HAP-1 (cell line): Measurements from ENCODE around the gene DUT.

Experiments
- DNase-seq, 2 experiments: peaks; one replicate each; pipeline ENCODE4 v3.0.0-alpha.2; 2016 to 2020; ENCODE audit warnings: low spot score in 2 of 2
- H3K27me3 ChIP-seq: fragments of 250-450 bp; sonication (Bioruptor Pico); 2 replicates; pipeline ENCODE4 v1.5.1; 2020; ENCODE audit warnings: low read depth, mild to moderate bottlenecking, moderate library complexity
- H3K36me3 ChIP-seq: fragments of 250-450 bp; sonication (Bioruptor Pico); replicated peaks from 2 replicates; pipeline ENCODE4 v1.5.1; 2020; ENCODE audit warnings: mild to moderate bottlenecking
- H3K4me1 ChIP-seq: fragments of 250-450 bp; sonication (Bioruptor Pico); 2 replicates; pipeline ENCODE4 v1.5.1; 2020; ENCODE audit warnings: mild to moderate bottlenecking
- H3K4me3 ChIP-seq: fragments of 250-450 bp; sonication (Bioruptor Pico); 2 replicates; pipeline ENCODE4 v1.5.1; 2020; ENCODE audit warnings: mild to moderate bottlenecking, moderate library complexity
- H3K9me3 ChIP-seq: fragments of 250-450 bp; sonication (Bioruptor Pico); 2 replicates; pipeline ENCODE4 v1.5.1; 2020; ENCODE audit warnings: mild to moderate bottlenecking, moderate library complexity
- in situ Hi-C: fragments of 300-500 bp; cut with MboI; formaldehyde crosslinking; loops from 3 replicates; pipeline ENCODE4 v1.14.3; 2020; ENCODE audit warnings: low sequenced_read_pairs, inconsistent platforms, mixed read lengths

DUT gene

DNA sequence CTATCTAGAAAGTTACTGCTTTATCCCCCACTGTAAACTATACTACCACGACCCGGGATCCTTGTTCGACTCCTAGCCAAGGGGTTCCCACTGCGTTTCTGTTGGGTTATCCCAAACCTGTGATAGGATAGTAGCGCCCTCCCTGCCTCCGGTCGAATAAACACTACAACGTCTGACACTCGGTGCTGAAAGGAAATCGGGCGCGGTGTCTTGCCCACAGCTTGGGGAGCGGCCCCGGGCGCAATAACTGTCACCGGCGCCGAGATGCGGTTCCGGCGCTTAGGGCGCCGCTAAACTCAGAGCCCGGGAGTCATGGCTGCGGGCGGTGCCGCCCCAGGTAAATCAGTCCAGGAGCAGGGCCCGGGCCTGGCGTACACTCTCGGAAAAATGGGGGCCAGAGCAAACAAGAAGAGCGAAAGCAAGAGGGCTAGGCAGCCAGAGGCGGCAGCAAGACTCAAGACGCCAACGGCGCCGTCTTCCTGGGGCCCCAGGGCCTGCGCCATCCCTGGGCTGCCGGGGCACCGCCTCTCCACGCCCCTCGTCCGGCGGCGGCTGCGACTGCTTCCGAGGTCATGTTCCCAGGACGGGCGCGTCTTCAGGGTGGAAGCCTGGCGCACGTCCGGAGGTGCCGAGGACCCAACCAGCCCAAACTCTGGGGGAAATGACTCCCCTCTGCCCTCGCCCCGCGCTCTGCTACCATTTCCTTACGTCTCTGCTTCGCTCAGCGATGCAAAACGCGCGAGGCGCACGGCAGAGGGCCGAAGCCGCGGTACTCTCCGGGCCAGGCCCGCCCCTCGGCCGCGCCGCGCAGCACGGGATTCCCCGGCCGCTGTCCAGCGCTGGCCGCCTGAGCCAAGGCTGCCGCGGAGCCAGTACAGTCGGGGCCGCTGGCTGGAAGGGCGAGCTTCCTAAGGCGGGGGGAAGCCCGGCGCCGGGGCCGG lies at the start of gene DUT:
Gene DUT, plus strand, starts transcription at position 575 of the 941 bp plus-strand sequence. Its CDS starts 87 bp downstream, at position 662.
- peak; percentile 62 to 83 for DNase-seq
- Histone ChIP-seq H3K27me3 (no peaks in the 10 kb centered on the region), H3K4me1 (peaks cover 17% of the 10 kb centered on the region), H3K36me3 (peaks cover 21% of the 10 kb centered on the region), H3K4me3 (peak within 1 kb of the TSS; percentile 86), H3K9me3 (no peaks in the 10 kb centered on the region)
- in situ Hi-C loops: no loop called here

DNA sequence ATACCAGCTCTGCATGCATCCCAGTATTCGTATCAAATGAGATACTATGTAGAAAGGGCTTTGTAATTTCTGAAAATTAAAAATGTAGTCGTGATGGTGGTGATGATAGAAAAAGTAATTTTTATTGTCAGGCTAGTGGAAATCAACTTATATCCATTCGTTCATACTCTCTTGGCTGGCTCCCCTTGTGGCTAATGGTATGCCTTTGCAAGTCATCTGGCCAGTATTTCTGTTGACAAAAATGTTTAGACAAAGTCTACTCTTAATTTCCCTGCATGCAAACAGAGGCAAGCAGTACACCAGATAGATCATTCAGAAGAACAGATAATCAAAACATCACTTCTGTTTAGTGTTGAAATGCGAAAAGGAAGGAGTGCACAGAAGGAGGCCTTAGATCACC lies 49.6 kb upstream of the DUT start:
- no peaks in the 10 kb centered on the region for H3K27me3 ChIP-seq
- H3K36me3 ChIP-seq: no peaks in the 10 kb centered on the region
- no peak for DNase-seq
- in situ Hi-C loops: loop anchor here (25.0 kb wide), 2 partner anchors 169 to 569 kb away; partner anchors contain the start of genes SEMA6D and SLC24A5
- H3K4me3 ChIP-seq: no peak overlapping the region
- H3K9me3 ChIP-seq: no peaks in the 10 kb centered on the region
- peaks cover 17% of the 10 kb centered on the region for H3K4me1 ChIP-seq

DNA sequence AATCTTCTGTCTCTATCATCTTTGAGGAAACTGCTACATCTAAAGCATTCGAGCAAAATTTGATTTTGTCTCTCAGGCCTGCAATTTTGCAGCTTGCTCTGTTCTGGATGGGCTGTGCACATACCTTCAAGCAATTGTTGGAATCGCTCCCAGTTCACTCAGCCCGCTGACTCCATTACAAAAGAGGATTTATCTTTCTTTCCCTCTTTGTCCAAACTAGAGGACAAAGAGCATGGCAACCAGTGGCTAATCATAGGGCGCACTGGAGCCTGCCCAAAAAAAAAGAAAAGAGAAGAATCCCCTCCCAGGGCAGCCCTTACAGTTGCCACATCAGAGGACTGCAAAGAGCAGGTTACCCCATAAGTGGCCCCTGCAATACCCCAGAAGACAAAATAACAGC lies 49.0 kb upstream of the DUT start:
- no peaks in the 10 kb centered on the region for H3K36me3 ChIP-seq
- H3K4me1 ChIP-seq: peaks cover 17% of the 10 kb centered on the region
- no peak overlapping the region for H3K4me3 ChIP-seq
- H3K27me3 ChIP-seq: no peaks in the 10 kb centered on the region
- peak; percentile 72 to 80 for DNase-seq
- H3K9me3 ChIP-seq: no peaks in the 10 kb centered on the region
- in situ Hi-C loops: loop anchor here (25.0 kb wide), 2 partner anchors 170 to 570 kb away; partner anchors contain the start of genes SEMA6D and SLC24A5

DNA sequence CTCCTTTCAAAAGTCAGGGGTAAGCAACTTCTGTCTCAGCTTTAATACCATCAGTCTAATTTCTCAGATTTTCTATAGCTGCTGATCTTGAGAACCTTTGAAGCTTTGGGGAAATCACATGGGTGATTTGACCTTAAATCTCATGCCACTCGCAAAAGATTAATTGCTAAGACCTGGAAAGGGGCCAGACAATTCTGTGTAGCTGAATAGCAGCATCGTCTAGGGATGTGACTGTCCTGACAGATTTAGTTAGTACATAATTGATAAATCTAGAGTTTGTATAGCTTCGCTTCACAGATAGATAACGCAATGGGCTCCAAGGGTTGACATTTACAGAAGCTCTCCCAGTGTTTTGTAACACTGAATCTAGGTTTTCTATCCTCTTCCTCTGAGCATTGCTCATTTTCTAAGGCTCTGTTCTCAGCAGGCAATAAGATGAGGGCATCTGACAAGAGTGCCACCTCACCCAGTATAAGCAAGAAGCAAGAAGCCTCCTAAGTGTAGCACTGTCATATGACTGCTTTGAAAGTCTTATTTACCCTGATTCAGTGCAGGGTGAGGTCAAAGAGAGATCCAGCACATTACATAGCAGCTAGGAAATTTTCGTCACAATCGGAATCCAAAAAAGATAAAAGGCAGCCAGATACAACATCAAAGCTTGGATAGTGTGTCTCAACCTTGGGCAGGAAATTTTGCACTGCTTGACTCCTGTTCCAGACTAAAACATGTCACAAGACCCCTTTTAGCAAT lies 47.7 kb upstream of the DUT start:
- Histone ChIP-seq H3K4me3 (no peak overlapping the region), H3K36me3 (no peaks in the 10 kb centered on the region), H3K9me3 (no peaks in the 10 kb centered on the region), H3K27me3 (no peaks in the 10 kb centered on the region), H3K4me1 (peaks cover 17% of the 10 kb centered on the region)
- in situ Hi-C loops: loop anchor here (25.0 kb wide), 2 partner anchors 171 to 571 kb away; partner anchors contain the start of genes SEMA6D and SLC24A5
- peak in 1 of 2 experiments; percentile 30 for DNase-seq

DNA sequence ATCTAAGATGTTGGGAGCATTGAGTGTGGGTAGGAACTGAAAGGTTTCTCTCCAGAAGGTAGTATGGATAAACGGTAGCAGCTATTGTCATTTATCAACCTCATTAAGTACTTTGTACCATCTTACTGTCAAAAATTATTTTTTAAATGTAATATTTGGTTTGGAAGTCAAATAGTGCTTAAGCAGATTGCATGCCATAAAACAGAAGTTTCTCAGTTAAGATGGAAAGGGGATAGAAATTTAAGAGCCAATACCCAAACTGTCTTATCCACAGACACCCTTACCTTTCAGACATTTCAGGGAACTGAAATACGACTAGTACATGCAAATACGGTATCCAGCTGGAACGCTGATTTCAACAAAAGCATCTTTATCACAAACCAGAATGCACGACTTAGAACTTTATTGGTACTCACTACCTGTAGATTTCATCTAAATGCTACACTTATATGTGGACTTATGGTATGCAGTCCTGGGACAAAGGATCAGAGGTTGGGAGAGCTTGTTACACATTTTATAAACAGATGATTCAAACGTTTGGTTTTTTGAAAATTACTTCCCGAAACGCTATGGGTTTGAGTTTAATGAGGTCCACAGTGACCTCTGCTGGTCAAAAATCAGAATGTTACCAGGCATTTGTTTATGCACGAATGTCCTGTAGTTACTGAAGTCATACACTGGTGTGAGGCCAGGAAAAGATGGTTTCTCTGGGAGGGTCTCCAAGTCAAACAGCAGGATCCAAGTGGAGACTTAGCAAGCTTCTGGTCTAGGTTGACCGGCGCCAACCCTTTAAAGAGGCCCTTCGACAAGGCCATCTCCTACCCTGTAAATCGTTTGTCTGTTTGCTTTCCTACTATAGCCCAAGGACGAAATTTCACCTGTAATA lies 45.7 kb upstream of the DUT start:
- Histone ChIP-seq H3K36me3 (no peaks in the 10 kb centered on the region), H3K4me1 (peaks cover 17% of the 10 kb centered on the region), H3K27me3 (no peaks in the 10 kb centered on the region), H3K4me3 (peak overlapping the region; percentile 9; the same call in 1 of the 2 replicates), H3K9me3 (no peaks in the 10 kb centered on the region)
- peak; percentile 71 to 80 for DNase-seq
- in situ Hi-C loops: loop anchor here (25.0 kb wide), 2 partner anchors 173 to 573 kb away; partner anchors contain the start of genes SEMA6D and SLC24A5

DNA sequence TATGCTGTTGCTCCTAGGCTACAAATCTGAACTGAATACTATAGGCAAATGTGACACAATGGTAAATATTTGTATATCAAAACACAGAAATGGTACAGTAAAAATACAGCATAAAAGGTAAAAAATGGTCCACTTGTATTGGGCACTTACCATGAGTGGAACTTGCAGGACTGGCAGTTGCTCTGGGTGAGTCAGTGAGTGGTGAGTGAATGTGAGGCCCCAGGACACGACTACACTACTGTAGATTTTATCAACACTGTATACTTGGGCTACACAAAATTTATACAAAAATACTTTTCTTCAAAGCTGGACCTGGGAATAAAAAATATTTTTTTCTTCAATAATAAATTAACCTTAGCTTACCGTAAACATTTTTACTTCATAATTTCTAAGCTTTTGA lies 41.6 kb upstream of the DUT start:
- no peak for DNase-seq
- Histone ChIP-seq H3K4me1 (peaks cover 4% of the 10 kb centered on the region; the same call in 1 of the 2 replicates), H3K27me3 (no peaks in the 10 kb centered on the region), H3K36me3 (no peaks in the 10 kb centered on the region), H3K9me3 (no peaks in the 10 kb centered on the region), H3K4me3 (no peak overlapping the region)
- in situ Hi-C loops: loop anchor here (25.0 kb wide), 2 partner anchors 177 to 577 kb away; partner anchors contain the start of genes SEMA6D and SLC24A5

DNA sequence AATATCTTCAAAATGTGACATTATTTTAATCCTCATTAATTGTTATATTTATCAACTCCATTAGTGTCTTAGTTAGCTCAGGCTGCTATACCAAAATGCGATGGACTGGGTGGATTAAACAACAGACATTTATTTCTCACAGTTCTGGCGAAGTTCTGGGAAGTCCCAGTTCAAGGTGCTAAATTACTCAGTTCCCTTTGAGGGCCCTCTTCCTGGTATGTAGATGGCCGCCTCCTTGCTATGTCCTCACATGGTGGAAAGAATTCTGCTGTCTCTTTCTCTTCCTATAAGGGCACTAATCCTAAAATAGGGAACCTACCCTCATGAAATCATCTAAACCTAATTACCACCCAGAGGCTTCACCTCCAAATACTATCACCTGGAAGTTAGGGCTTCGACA lies 38.8 kb upstream of the DUT start:
- no peak overlapping the region for H3K4me3 ChIP-seq
- in situ Hi-C loops: loop anchor here (25.0 kb wide), 2 partner anchors 180 to 580 kb away; partner anchors contain the start of genes SEMA6D and SLC24A5
- no peaks in the 10 kb centered on the region for H3K27me3 ChIP-seq
- no peak for DNase-seq
- H3K36me3 ChIP-seq: no peaks in the 10 kb centered on the region
- H3K4me1 ChIP-seq: no peaks in the 10 kb centered on the region
- no peaks in the 10 kb centered on the region for H3K9me3 ChIP-seq

DNA sequence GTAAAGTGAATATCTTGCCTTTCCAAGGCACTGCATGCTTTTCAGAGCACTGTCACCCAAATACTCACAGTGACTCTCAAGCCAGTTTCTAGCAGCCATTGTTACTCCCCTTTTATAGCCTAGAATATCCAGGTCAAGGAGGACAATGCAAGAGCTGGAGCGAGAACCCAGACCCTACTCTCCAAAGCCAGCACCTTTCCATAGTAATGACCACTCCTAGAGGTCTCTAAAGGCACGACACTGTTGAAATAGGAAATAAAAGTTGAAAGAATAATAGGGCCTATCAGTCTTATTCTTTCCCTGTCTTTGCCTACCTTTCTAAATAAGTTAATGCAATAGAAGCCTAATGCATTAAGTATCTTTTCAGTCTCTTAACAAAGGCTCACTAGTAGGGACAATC lies 33.6 kb upstream of the DUT start:
- peaks cover 20% of the 10 kb centered on the region for H3K4me1 ChIP-seq
- no peaks in the 10 kb centered on the region for H3K27me3 ChIP-seq
- no peak for DNase-seq
- H3K4me3 ChIP-seq: no peak overlapping the region
- H3K9me3 ChIP-seq: no peaks in the 10 kb centered on the region
- H3K36me3 ChIP-seq: no peaks in the 10 kb centered on the region
- in situ Hi-C loops: loop anchor here (25.0 kb wide), 2 partner anchors 185 to 585 kb away; partner anchors contain the start of genes SEMA6D and SLC24A5

DNA sequence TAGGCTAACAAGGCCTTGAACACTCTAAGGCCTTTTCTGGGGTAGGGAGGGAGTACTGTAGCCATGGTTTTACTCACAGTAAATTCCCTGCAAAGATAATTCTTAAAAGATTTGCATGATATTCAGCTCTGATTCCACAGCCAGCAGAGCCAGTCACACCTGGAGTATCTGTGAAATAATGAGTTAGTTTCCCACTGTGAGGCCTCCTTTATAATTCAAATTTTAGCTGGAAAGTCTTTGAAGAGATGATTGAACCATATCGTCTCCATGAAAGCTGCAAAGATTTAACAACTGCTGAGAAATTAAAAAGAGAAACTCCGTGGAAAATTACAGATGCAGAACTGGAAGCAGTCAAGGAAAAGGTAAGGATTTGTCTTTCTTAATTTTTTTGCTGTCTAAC lies 32.3 kb upstream of the DUT start:
- peak in 1 of 2 experiments; percentile 53 for DNase-seq
- in situ Hi-C loops: loop anchor here (25.0 kb wide), 2 partner anchors 187 to 587 kb away; partner anchors contain the start of genes SEMA6D and SLC24A5

DNA sequence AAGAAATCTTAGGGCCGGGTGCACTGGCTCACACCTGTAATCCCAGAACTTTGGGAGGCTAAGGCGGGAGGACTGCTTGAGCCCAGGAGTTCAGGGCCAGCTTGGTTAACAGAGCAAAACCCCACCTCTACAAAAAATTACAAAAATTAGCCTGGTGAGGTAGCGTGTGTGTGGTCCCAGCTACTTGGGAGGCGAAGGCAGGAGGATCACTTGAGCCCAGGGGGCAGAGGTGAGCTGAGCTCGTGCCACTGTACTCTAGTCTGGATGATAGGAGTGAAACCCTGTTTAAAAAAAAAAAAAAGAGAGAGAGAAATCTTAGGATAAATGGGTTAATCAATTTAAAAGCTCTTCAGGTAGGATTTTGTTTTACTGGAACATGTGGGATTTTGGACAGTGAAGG lies 31.2 kb upstream of the DUT start:
- no peaks in the 10 kb centered on the region for H3K27me3 ChIP-seq
- H3K4me3 ChIP-seq: no peak overlapping the region
- H3K4me1 ChIP-seq: peaks cover 20% of the 10 kb centered on the region
- in situ Hi-C loops: no loop called here
- no peaks in the 10 kb centered on the region for H3K9me3 ChIP-seq
- DNase-seq: no peak
- no peaks in the 10 kb centered on the region for H3K36me3 ChIP-seq

More for the DNA sequence above, 32.3 kb upstream of the DUT start:
- Histone ChIP-seq H3K36me3 (no peaks in the 10 kb centered on the region), H3K4me1 (peaks cover 20% of the 10 kb centered on the region), H3K9me3 (no peaks in the 10 kb centered on the region), H3K4me3 (no peak overlapping the region), H3K27me3 (no peaks in the 10 kb centered on the region)

DNA sequence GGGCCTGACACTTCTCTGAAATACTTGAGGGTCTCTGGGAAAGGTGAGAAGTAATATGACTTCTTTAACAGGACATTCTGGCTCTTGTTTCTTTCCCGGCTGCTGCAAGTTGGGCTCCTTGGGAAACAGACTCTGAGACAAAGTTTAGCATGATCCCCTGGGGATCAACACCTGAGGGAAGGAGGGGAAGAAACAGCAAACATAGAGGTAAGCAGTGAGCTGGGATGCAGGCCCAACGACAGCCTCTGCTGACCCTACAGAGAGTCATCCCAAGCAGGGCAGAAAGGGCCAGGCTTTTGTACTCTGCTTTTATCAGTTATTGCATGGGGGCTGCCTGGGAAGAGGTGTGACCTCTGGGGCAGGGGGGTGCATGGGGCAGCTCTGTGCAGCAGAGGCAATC lies 26.8 kb upstream of the DUT start:
- H3K4me3 ChIP-seq: no peak overlapping the region
- DNase-seq: no peak
- no peaks in the 10 kb centered on the region for H3K27me3 ChIP-seq
- no peaks in the 10 kb centered on the region for H3K36me3 ChIP-seq
- H3K9me3 ChIP-seq: no peaks in the 10 kb centered on the region
- in situ Hi-C loops: no loop called here
- H3K4me1 ChIP-seq: peaks cover 5% of the 10 kb centered on the region

DNA sequence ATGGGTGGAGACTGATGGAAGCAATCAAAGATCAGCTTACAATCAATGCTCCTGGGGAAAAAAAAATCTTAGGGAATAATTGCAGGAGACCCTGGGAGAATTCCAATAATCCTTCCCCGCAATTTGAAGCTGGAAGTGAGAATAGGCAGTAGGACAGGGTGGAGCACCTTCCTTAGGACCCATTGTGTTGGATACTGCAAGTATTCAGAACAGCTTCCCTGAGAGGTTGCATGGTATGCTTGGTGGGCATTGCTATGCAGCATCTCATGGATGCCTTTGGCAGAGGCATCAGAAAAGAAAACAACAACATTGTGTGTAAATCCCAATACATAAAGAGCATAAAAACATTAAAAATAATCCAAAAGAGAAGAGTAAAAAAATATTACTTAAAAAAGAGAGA lies 24.6 kb upstream of the DUT start:
- Histone ChIP-seq H3K27me3 (no peaks in the 10 kb centered on the region), H3K36me3 (no peaks in the 10 kb centered on the region), H3K4me1 (no peaks in the 10 kb centered on the region), H3K4me3 (no peak overlapping the region), H3K9me3 (no peaks in the 10 kb centered on the region)
- in situ Hi-C loops: no loop called here
- DNase-seq: no peak

DNA sequence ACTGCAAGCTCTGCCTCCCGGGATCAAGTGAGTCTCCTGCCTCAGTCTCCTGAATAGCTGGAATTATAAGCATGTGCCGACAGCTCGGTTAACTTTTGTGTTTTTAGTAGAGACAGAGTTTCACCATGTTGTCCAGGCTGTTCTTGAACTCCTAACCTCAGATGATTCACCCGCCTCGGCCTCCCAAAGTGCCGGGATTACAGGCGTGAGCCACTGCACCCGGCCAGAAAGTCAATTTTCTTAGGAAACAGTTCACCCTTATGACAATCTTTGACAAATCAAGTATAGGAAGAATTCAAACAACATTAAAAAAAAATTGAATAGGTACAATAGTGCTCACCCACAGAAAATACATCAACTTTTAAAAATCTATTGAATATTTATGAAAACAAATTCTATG lies 23.6 kb upstream of the DUT start:
- in situ Hi-C loops: no loop called here

More for the DNA sequence above, 23.6 kb upstream of the DUT start:
- no peak for DNase-seq
- no peaks in the 10 kb centered on the region for H3K36me3 ChIP-seq
- no peak overlapping the region for H3K4me3 ChIP-seq
- H3K27me3 ChIP-seq: no peaks in the 10 kb centered on the region
- no peaks in the 10 kb centered on the region for H3K9me3 ChIP-seq
- H3K4me1 ChIP-seq: no peaks in the 10 kb centered on the region
